PFSK-1 (cell line): ENCODE measurements around the gene COL5A2.

Experiments used
- FOXP2 ChIP-seq: optimal IDR thresholded peaks from 2 replicates; pipeline ENCODE3; 2011; ENCODE audit warnings: borderline replicate concordance, control low read depth, inconsistent platforms; ENCODE audit not compliant: insufficient read depth; ENCODE audit errors: extremely low read length, extremely low read depth
- POLR2AphosphoS5 ChIP-seq: IDR thresholded peaks from 2 replicates; pipeline ENCODE4 v1.6.1; 2012; ENCODE audit warnings: low read depth, mild to moderate bottlenecking, control low read depth, low read length, moderate library complexity
- SIN3A ChIP-seq: IDR thresholded peaks from 2 replicates; pipeline ENCODE4 v1.6.1; 2012; ENCODE audit warnings: mild to moderate bottlenecking, low read length, moderate library complexity, borderline replicate concordance; ENCODE audit not compliant: insufficient read depth
- TAF1 ChIP-seq: IDR thresholded peaks from 2 replicates; pipeline ENCODE4 v1.6.1; 2012; ENCODE audit warnings: low read length, control low read depth, borderline replicate concordance; ENCODE audit not compliant: insufficient read depth
- TF ChIP-seq, protein P1 (sequence below), 2 experiments: IDR thresholded peaks; 2 replicates each; pipeline versions ENCODE4 v1.6.1 to v1.8.0; 2011 to 2012; ENCODE audit warnings: low read depth in 2 of 2, low read length in 2 of 2, control low read depth in 1 of 2, inconsistent platforms in 1 of 2, mild to moderate bottlenecking in 1 of 2, moderate library complexity in 1 of 2; ENCODE audit not compliant: insufficient read depth in 1 of 2

COL5A2 gene

DNA sequence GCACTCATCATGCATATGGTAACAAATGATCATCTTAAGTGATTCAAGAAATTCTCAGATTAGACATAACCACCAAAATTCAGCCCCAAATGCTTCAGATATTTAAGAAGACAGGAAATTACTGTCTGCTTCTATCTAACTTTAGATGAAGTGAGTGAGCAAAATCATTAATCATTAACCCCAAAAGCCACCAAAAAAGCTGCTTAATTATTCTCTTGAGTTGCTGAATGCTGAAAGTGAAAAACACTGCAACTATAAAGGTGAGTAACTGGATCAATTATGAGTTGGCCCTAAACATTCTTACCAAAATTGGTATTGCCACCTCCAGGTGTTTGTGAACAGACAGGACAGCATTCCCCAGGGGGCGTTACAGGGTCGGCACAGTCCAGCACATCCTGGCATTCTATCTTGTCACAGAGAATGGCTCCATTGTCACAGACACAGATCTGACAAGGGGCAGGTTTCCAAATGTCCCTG lies 69.6 kb downstream of the COL5A2 start:
- no peak for TF ChIP-seq SIN3A
- TF ChIP-seq POLR2AphosphoS5 = no peak
- TF ChIP-seq, protein P1, sequence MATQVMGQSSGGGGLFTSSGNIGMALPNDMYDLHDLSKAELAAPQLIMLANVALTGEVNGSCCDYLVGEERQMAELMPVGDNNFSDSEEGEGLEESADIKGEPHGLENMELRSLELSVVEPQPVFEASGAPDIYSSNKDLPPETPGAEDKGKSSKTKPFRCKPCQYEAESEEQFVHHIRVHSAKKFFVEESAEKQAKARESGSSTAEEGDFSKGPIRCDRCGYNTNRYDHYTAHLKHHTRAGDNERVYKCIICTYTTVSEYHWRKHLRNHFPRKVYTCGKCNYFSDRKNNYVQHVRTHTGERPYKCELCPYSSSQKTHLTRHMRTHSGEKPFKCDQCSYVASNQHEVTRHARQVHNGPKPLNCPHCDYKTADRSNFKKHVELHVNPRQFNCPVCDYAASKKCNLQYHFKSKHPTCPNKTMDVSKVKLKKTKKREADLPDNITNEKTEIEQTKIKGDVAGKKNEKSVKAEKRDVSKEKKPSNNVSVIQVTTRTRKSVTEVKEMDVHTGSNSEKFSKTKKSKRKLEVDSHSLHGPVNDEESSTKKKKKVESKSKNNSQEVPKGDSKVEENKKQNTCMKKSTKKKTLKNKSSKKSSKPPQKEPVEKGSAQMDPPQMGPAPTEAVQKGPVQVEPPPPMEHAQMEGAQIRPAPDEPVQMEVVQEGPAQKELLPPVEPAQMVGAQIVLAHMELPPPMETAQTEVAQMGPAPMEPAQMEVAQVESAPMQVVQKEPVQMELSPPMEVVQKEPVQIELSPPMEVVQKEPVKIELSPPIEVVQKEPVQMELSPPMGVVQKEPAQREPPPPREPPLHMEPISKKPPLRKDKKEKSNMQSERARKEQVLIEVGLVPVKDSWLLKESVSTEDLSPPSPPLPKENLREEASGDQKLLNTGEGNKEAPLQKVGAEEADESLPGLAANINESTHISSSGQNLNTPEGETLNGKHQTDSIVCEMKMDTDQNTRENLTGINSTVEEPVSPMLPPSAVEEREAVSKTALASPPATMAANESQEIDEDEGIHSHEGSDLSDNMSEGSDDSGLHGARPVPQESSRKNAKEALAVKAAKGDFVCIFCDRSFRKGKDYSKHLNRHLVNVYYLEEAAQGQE (IDR thresholded peaks at IDR 0.05; ENCODE audit: insufficient read depth in 1 of 2, low read depth in 2 of 2, low read length in 2 of 2) = no peak
- no peak for TF ChIP-seq TAF1
- TF ChIP-seq FOXP2 = no peak

DNA sequence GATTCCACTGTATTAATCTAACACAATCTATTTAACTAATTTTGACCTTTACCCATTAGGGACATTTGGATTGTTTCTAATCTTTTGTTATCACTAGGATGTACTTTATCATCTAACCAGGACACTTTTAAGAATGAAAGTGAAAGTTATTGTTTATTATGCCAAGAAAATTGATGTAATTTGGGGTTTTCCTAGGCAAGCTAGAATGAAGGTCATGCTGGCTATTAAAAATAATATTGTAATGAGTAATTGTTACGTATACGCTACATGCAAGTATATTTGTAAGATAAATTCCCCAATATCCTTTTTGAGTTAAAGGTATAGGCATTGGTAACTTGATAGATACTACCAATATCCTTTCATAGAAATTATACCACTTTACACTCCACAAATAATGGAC lies 74.6 kb downstream of the COL5A2 start:
- TF ChIP-seq SIN3A (no peak), TAF1 (no peak), POLR2AphosphoS5 (no peak), FOXP2 (no peak)
- TF ChIP-seq, protein P1 (IDR thresholded peaks at IDR 0.05; ENCODE audit: insufficient read depth in 1 of 2, low read depth in 2 of 2, low read length in 2 of 2) = no peak

DNA sequence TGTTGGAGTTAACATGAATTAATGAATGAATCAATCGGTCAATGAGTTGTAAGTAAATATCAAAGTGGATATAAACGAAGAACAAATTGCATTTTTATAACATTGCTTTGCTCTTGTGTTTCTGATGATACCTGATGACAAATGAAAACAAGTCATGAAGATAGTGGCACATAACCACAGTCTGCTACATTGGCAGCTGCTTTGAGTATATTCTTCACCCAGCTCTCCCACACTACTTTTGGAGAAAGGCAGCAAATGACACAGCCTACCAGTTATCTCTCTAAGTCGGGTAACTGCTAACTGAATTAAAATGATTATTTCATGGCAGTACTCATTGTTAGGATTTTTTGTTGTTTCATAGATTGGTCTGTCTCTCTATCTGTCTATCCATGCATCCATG lies 76.8 kb downstream of the COL5A2 start:
- TF ChIP-seq, protein P1 (IDR thresholded peaks at IDR 0.05; ENCODE audit: insufficient read depth in 1 of 2, low read depth in 2 of 2, low read length in 2 of 2) = no peak
- no peak for TF ChIP-seq TAF1
- TF ChIP-seq FOXP2 = no peak
- no peak for TF ChIP-seq SIN3A
- no peak for TF ChIP-seq POLR2AphosphoS5

DNA sequence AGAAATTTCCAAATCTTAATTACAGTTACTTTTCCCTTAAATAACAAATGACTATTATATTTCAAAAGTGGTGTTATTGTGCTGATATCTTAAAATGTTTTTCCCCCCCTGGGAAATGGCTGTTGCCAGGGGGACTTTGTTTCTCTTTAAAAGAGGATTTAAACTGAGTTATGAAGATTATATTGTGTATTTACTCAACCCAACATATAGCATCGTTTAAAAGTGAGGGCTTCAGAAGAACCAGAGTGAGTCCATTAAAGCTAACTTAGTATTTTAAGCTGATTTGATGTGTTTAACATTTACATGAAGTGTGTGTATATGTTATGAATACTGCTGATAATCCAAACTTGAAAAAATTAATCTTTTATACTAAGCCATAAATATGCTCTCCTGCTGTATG lies 81.6 kb downstream of the COL5A2 start:
- TF ChIP-seq FOXP2 (no peak), TAF1 (no peak), SIN3A (no peak), POLR2AphosphoS5 (no peak)

DNA sequence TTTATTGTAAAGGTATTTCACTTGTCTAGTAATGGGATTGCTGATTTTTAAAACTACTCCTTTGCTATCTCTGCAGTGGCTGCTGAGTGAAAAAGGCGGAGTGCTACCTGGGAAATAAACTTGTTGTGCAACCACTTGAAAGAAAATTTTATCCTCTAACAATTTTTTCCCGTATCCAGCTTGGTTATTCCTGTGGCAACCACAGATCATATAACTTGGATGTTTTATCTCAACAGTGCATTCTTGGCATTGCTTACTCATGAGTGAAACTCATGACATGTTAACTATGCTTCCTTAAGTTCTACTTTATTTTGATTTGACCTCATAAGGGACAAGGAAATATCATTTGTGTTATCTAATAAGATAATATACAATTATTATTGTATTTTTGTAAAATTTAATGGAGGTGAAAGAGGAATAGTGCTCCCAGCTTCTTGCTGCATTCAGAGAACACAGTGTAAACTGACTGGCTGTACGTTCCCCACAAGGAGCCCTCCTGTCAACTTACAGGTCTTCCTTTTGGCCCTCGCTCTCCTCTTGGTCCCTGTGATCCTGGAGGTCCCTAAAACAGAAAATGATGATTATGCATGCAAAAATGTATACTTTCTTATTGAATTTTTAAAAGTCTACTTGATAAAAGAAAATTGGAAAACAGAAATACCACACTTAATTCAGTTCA lies 82.7 kb downstream of the COL5A2 start:
- TF ChIP-seq SIN3A = no peak
- TF ChIP-seq FOXP2 = no peak
- TF ChIP-seq, protein P1 (IDR thresholded peaks at IDR 0.05; ENCODE audit: insufficient read depth in 1 of 2, low read depth in 2 of 2, low read length in 2 of 2) = no peak
- no peak for TF ChIP-seq TAF1
- TF ChIP-seq POLR2AphosphoS5 = no peak
